Activated CD4-positive, alpha-beta memory T cell treated with anti-CD3 and anti-CD28 coated beads for 36 hours (primary cell): ENCODE results near the gene PRSS12. TPM values are rescaled to one million over a fixed set of nuclear protein-coding genes. Genes with fewer than 3 reads are reported as not detected.

Experiments
- CTCF ChIA-PET: fragments of 350-600 bp; sonication (Branson Sonifier 250); formaldehyde crosslinking; loops from one replicate; lab custom pipeline; 2021; ENCODE audit warnings: antibody characterized with exemption, inconsistent platforms; lab: Charles Lee
- POLR2A ChIA-PET: fragments of 350-600 bp; sonication (Branson Sonifier 250); formaldehyde crosslinking; loops from one replicate; lab custom pipeline; 2021; ENCODE audit warnings: antibody characterized with exemption; lab: Charles Lee
- DNase-seq: peaks from one replicate; pipeline ENCODE4 v3.0.0-alpha.2; 2020
- H3K27ac Mint-ChIP-seq: one replicate; pipeline ENCODE4 v1.8.0; 2021; ENCODE audit warnings: mixed read lengths
- H3K27me3 Mint-ChIP-seq: one replicate; pipeline ENCODE4 v1.8.0; 2021; ENCODE audit warnings: mixed read lengths
- H3K36me3 Mint-ChIP-seq: one replicate; pipeline ENCODE4 v1.8.0; 2021; ENCODE audit warnings: mixed read lengths
- H3K4me1 Mint-ChIP-seq: one replicate; pipeline ENCODE4 v1.8.0; 2021; ENCODE audit warnings: low read depth, mixed read lengths
- H3K4me3 Mint-ChIP-seq: one replicate; pipeline ENCODE4 v1.8.0; 2021; ENCODE audit warnings: mild to moderate bottlenecking, mixed read lengths
- H3K9me3 Mint-ChIP-seq: one replicate; pipeline ENCODE4 v1.8.0; 2021; ENCODE audit warnings: mixed read lengths
- intact Hi-C: fragments of 100-400 bp; cut with micrococcal nuclease; formaldehyde crosslinking; loops from one replicate; pipeline ENCODE4 v1.15.1; 2023
- total RNA-seq, 2 experiments: library from RNA; stranded (reverse); gene quantifications; one replicate each; pipeline ENCODE4 v1.2.3, GENCODE V29; 2021

The PRSS12 gene
- total RNA-seq, 2 experiments from 2014 or later = not detected

GRCh38 chr4:118282692-118283091, 70.1 kb downstream of the PRSS12 start:
- Mint-ChIP-seq H3K27me3 (no peaks in the 10 kb centered on the region), H3K36me3 (peaks cover 45% of the 10 kb centered on the region), H3K4me1 (peaks cover 39% of the 10 kb centered on the region), H3K9me3 (no peaks in the 10 kb centered on the region), H3K4me3 (no peak overlapping the region), H3K27ac (peak overlapping the region; percentile 19)
- ChIA-PET POLR2A (no interaction called here), CTCF (interaction anchor here (1.5 kb wide), 1 partner anchor 70 kb away, joined by 5 read pairs; the partner anchor contains the start of gene PRSS12)
- DNase-seq = peak; percentile 35
- intact Hi-C loops = no loop called here

GRCh38 chr4:118281611-118282442, 71.0 kb downstream of the PRSS12 start:
- CTCF ChIA-PET = no interaction called here
- intact Hi-C loops = loop anchor here (1.0 kb wide), 2 partner anchors 71 to 308 kb away; partner anchors contain the start of gene PRSS12
- H3K27ac Mint-ChIP-seq = peak overlapping the region; percentile 84
- DNase-seq = no peak
- peaks cover 45% of the 10 kb centered on the region for H3K36me3 Mint-ChIP-seq
- no peaks in the 10 kb centered on the region for H3K9me3 Mint-ChIP-seq
- H3K27me3 Mint-ChIP-seq = no peaks in the 10 kb centered on the region
- peak overlapping the region; percentile 87 for H3K4me3 Mint-ChIP-seq
- POLR2A ChIA-PET = no interaction called here
- H3K4me1 Mint-ChIP-seq = peaks cover 46% of the 10 kb centered on the region

- Mint-ChIP-seq H3K36me3 (peaks cover 45% of the 10 kb centered on the region), H3K27ac (peak overlapping the region; percentile 84), H3K4me1 (peaks cover 46% of the 10 kb centered on the region), H3K27me3 (no peaks in the 10 kb centered on the region), H3K4me3 (peak overlapping the region; percentile 87), H3K9me3 (no peaks in the 10 kb centered on the region)
- ChIA-PET CTCF (interaction anchor here (0.7 to 1.0 kb wide), 2 partner anchors 10 to 405 kb away, joined by 3 read pairs; partner anchors contain the start of gene METTL14), POLR2A (no interaction called here)
- peak; percentile 51 for DNase-seq
- intact Hi-C loops = loop anchor here (1.0 kb wide), 2 partner anchors 73 to 310 kb away; partner anchors contain the start of gene PRSS12
These were observed 72.1 kb downstream of the PRSS12 start for GRCh38 chr4:118280501-118281218.

- CTCF ChIA-PET = interaction anchor here (0.7 to 1.0 kb wide), 3 partner anchors 9 to 405 kb away, joined by 3 to 5 read pairs (median 3); partner anchors contain the start of genes METTL14 and PRSS12
- H3K27me3 Mint-ChIP-seq = no peaks in the 10 kb centered on the region
- intact Hi-C loops = loop anchor here (5.0 to 10.0 kb wide), 2 partner anchors 557 to 935 kb away; partner anchors contain the start of genes SEC24D and USP53
- peak overlapping the region; percentile 87 for H3K4me3 Mint-ChIP-seq
- POLR2A ChIA-PET = no interaction called here
- DNase-seq = no peak
- peaks cover 46% of the 10 kb centered on the region for H3K4me1 Mint-ChIP-seq
- H3K9me3 Mint-ChIP-seq = no peaks in the 10 kb centered on the region
- peak overlapping the region; percentile 97 for H3K27ac Mint-ChIP-seq
- peaks cover 45% of the 10 kb centered on the region for H3K36me3 Mint-ChIP-seq
These were observed 72.8 kb downstream of the PRSS12 start for GRCh38 chr4:118279920-118280432.

- DNase-seq = no peak
- Mint-ChIP-seq H3K36me3 (peaks cover 43% of the 10 kb centered on the region), H3K4me1 (peaks cover 46% of the 10 kb centered on the region), H3K27me3 (no peaks in the 10 kb centered on the region), H3K27ac (peak overlapping the region; percentile 97), H3K9me3 (no peaks in the 10 kb centered on the region), H3K4me3 (peak overlapping the region; percentile 87)
- ChIA-PET CTCF (interaction anchor here (0.9 kb wide), 1 partner anchor 74 kb away, joined by 5 read pairs; the partner anchor contains the start of gene PRSS12), POLR2A (interaction anchor here (0.9 kb wide), 1 partner anchor 1021 kb away, joined by 3 read pairs; a partner anchor contains a TSS)
- intact Hi-C loops = loop anchor here (5.0 to 10.0 kb wide), 2 partner anchors 558 to 935 kb away; partner anchors contain the start of genes SEC24D and USP53
These were observed 73.5 kb downstream of the PRSS12 start for GRCh38 chr4:118279328-118279727.

GRCh38 chr4:118278473-118279274, 74.1 kb downstream of the PRSS12 start:
- H3K4me1 Mint-ChIP-seq = peaks cover 46% of the 10 kb centered on the region
- H3K9me3 Mint-ChIP-seq = no peaks in the 10 kb centered on the region
- peak overlapping the region; percentile 97 for H3K27ac Mint-ChIP-seq
- peak overlapping the region; percentile 87 for H3K4me3 Mint-ChIP-seq
- CTCF ChIA-PET = interaction anchor here (0.9 kb wide), 2 partner anchors 74 to 75 kb away, joined by 4 to 5 read pairs; partner anchors contain the start of gene PRSS12
- no peaks in the 10 kb centered on the region for H3K27me3 Mint-ChIP-seq
- peaks cover 43% of the 10 kb centered on the region for H3K36me3 Mint-ChIP-seq
- DNase-seq = peak; percentile 99
- intact Hi-C loops = loop anchor here (1.0 to 10.0 kb wide), 5 partner anchors 313 to 1788 kb away; partner anchors contain the start of genes MAD2L1, METTL14, SEC24D and USP53
- POLR2A ChIA-PET = interaction anchor here (0.9 kb wide), 1 partner anchor 1021 kb away, joined by 3 read pairs; a partner anchor contains a TSS

GRCh38 chr4:118277243-118277642, 75.6 kb downstream of the PRSS12 start:
- POLR2A ChIA-PET = no interaction called here
- Mint-ChIP-seq H3K9me3 (no peaks in the 10 kb centered on the region), H3K27me3 (no peaks in the 10 kb centered on the region), H3K4me3 (peak overlapping the region; percentile 87), H3K36me3 (peaks cover 36% of the 10 kb centered on the region), H3K27ac (peak overlapping the region; percentile 97), H3K4me1 (peaks cover 32% of the 10 kb centered on the region)
- intact Hi-C loops = loop anchor here (5.0 to 10.0 kb wide), 2 partner anchors 560 to 938 kb away; partner anchors contain the start of genes SEC24D and USP53
- no peak for DNase-seq
- CTCF ChIA-PET = no interaction called here

GRCh38 chr4:118276580-118276979, 76.2 kb downstream of the PRSS12 start:
- Mint-ChIP-seq H3K36me3 (peaks cover 30% of the 10 kb centered on the region), H3K9me3 (no peaks in the 10 kb centered on the region), H3K27ac (no peak overlapping the region), H3K27me3 (no peaks in the 10 kb centered on the region), H3K4me3 (no peak overlapping the region), H3K4me1 (peaks cover 25% of the 10 kb centered on the region)
- intact Hi-C loops = loop anchor here (5.0 to 10.0 kb wide), 2 partner anchors 561 to 938 kb away; partner anchors contain the start of genes SEC24D and USP53
- no peak for DNase-seq
- ChIA-PET POLR2A (no interaction called here), CTCF (no interaction called here)

- no peak overlapping the region for H3K27ac Mint-ChIP-seq
- DNase-seq = no peak
- H3K27me3 Mint-ChIP-seq = peaks cover 1% of the 10 kb centered on the region
- ChIA-PET CTCF (interaction anchor here (0.6 to 1.0 kb wide), 2 partner anchors 79 to 145 kb away, joined by 3 to 4 read pairs; partner anchors contain the start of gene PRSS12), POLR2A (interaction anchor here (0.9 kb wide), 1 partner anchor 10 kb away, joined by 3 read pairs; no protein-coding TSS in a partner anchor)
- no peak overlapping the region for H3K4me3 Mint-ChIP-seq
- intact Hi-C loops = loop anchor here (10.0 kb wide), 1 partner anchor 941 kb away; the partner anchor contains the start of gene USP53
- peaks cover 13% of the 10 kb centered on the region for H3K4me1 Mint-ChIP-seq
- no peaks in the 10 kb centered on the region for H3K9me3 Mint-ChIP-seq
- peaks cover 1% of the 10 kb centered on the region for H3K36me3 Mint-ChIP-seq
These were observed 79.2 kb downstream of the PRSS12 start for GRCh38 chr4:118273642-118274041.

GRCh38 chr4:118271788-118272187, 81.0 kb downstream of the PRSS12 start:
- CTCF ChIA-PET = interaction anchor here (0.6 kb wide), 1 partner anchor 154 kb away, joined by 3 read pairs; no protein-coding TSS in a partner anchor
- Mint-ChIP-seq H3K9me3 (no peaks in the 10 kb centered on the region), H3K4me1 (peaks cover 2% of the 10 kb centered on the region), H3K27ac (no peak overlapping the region), H3K36me3 (no peaks in the 10 kb centered on the region), H3K27me3 (peaks cover 1% of the 10 kb centered on the region), H3K4me3 (no peak overlapping the region)
- POLR2A ChIA-PET = no interaction called here
- intact Hi-C loops = loop anchor here (2.0 to 10.0 kb wide), 3 partner anchors 47 to 943 kb away; partner anchors contain the start of gene USP53
- no peak for DNase-seq
